Osteoblast (primary cell): Measurements from ENCODE around the gene ZNF24. TPM values are rescaled to one million over a fixed set of nuclear protein-coding genes. Genes with fewer than 3 reads are reported as not detected.
A peak's percentile ranks its signal among the peaks of the same experiment; 100 is the strongest.

Source experiments
- DNase-seq: peaks from one replicate; pipeline ENCODE4 v3.0.0; 2011; ENCODE audit warnings: low spot score, mixed read lengths; ENCODE audit not compliant: insufficient read length; ENCODE audit errors: missing footprints
- H2AFZ ChIP-seq: 2 replicates; pipeline ENCODE4 v1.6.0; 2011; ENCODE audit warnings: mild to moderate bottlenecking, low read length
- H3K27ac ChIP-seq: 2 replicates; pipeline ENCODE4 v1.5.1; 2011; ENCODE audit warnings: mild to moderate bottlenecking, low read depth, low read length, moderate library complexity
- H3K27me3 ChIP-seq: 2 replicates; pipeline ENCODE4 v1.6.0; 2012; ENCODE audit warnings: mild to moderate bottlenecking, control low read depth, inconsistent platforms, low read length, moderate library complexity; ENCODE audit not compliant: insufficient read depth
- H3K36me3 ChIP-seq: 2 replicates; pipeline ENCODE4 v1.5.1; 2011; ENCODE audit warnings: mild to moderate bottlenecking, low read length, control low read depth, moderate library complexity; ENCODE audit not compliant: insufficient read depth
- H3K4me1 ChIP-seq: 2 replicates; pipeline ENCODE4 v1.5.1; 2011; ENCODE audit warnings: mild to moderate bottlenecking, low read length, control low read depth, moderate library complexity; ENCODE audit not compliant: insufficient read depth
- H3K4me2 ChIP-seq: 2 replicates; pipeline ENCODE4 v1.6.0; 2011; ENCODE audit warnings: mild to moderate bottlenecking, low read length; ENCODE audit not compliant: insufficient read depth
- H3K4me3 ChIP-seq: fragments of 200-600 bp; sonication (generic); 3 replicates; pipeline ENCODE4 v1.5.1; 2012; ENCODE audit warnings: mild to moderate bottlenecking, low read length, inconsistent platforms; ENCODE audit not compliant: insufficient read depth
- H3K79me2 ChIP-seq: 2 replicates; pipeline ENCODE4 v1.6.0; 2012; ENCODE audit warnings: mild to moderate bottlenecking, low read length, control low read depth, inconsistent platforms; ENCODE audit not compliant: insufficient read depth
- H3K9me3 ChIP-seq: 2 replicates; pipeline ENCODE4 v1.5.1; 2011; ENCODE audit warnings: low read depth, low read length, control low read depth
- H4K20me1 ChIP-seq: 2 replicates; pipeline ENCODE4 v1.6.0; 2012; ENCODE audit warnings: mild to moderate bottlenecking, low read length, control low read depth; ENCODE audit not compliant: insufficient read depth
- total RNA-seq: library from RNA; depleted of rRNA; stranded (reverse); fragments of >200 nt; gene quantifications from 2 replicates; pipeline ENCODE4 v1.2.3, GENCODE V29; 2012
- TF ChIP-seq, protein P1 (sequence below): IDR thresholded peaks from 2 replicates; pipeline ENCODE4 v1.5.1; 2011; ENCODE audit warnings: mild to moderate bottlenecking, low read depth, low read length, moderate library complexity; ENCODE audit errors: extremely low read depth

The ZNF24 gene
- total RNA-seq, 1 donor: 29.7 TPM

DNA sequence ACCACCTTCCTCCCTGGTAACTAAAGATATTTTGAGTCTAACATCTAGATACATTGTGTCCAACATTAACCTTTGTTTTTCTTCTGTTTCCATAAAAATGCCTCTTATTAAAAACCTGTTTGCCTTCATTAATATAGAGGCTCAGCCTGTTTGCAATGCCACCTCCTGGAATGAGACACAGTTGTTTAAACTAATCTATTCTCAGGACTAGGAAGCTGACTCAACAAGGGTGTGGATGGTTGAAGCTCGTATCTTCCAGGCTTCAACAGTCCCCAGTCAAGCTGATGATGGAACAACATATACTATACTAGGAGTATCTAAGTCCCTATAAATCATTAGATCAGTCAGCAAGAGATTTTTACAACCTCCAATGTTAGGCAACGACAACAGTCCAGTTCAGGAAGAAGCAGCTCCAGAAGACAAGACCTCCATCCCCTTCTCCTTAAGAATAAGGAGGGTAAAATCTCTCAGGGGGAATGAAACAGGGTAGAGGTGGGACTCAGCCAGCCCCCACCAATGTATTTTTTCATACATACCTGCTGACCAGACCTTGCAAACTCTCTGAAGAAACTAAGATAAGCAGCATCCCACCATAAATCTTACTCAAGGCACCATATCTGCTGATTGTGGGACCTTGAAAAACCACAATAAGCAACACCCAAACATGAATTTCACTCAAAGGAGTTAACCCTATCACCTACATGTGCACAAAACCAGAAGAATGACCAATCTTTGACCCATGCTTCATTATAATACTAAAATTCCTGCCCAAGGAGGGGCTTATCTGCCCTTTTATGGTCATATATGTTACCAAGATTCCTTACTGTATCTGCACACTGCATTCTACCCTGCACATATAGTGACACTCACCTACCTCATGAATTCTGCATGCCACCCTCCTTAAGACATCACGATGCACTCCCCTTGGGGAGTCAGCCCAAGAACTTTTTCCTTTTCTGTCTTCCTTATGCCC lies 21.4 kb downstream of the ZNF24 start:
- no peaks in the 10 kb centered on the region for H3K79me2 ChIP-seq
- H3K4me2 ChIP-seq: no peak overlapping the region
- no peaks in the 10 kb centered on the region for H3K27me3 ChIP-seq
- no peak overlapping the region for H2AFZ ChIP-seq
- no peaks in the 10 kb centered on the region for H3K36me3 ChIP-seq
- no peaks in the 10 kb centered on the region for H3K9me3 ChIP-seq
- TF ChIP-seq, protein P1, sequence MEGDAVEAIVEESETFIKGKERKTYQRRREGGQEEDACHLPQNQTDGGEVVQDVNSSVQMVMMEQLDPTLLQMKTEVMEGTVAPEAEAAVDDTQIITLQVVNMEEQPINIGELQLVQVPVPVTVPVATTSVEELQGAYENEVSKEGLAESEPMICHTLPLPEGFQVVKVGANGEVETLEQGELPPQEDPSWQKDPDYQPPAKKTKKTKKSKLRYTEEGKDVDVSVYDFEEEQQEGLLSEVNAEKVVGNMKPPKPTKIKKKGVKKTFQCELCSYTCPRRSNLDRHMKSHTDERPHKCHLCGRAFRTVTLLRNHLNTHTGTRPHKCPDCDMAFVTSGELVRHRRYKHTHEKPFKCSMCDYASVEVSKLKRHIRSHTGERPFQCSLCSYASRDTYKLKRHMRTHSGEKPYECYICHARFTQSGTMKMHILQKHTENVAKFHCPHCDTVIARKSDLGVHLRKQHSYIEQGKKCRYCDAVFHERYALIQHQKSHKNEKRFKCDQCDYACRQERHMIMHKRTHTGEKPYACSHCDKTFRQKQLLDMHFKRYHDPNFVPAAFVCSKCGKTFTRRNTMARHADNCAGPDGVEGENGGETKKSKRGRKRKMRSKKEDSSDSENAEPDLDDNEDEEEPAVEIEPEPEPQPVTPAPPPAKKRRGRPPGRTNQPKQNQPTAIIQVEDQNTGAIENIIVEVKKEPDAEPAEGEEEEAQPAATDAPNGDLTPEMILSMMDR: no peak
- H3K27ac ChIP-seq: no peak overlapping the region
- H3K4me1 ChIP-seq: no peaks in the 10 kb centered on the region
- no peaks in the 10 kb centered on the region for H4K20me1 ChIP-seq
- peak; percentile 57 for DNase-seq
- no peak overlapping the region for H3K4me3 ChIP-seq

DNA sequence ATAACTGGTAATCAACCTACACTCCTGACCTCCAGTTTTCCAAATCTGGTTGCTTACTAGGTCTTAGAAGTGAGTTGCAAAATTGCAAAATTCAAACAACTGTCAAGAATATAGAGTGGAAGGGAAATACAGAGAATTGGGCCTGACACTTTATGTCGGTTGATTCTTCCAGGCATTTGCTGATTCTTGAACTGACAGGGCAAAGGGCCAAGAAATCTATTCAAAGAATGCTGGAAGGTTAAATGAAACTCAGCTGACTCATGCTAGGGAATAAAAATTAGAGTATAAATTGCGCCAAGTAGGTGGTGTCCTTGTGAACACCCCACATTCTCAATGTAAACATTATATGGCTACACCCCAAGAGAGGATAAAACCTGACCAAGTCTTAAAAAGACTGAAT lies 32.7 kb downstream of the ZNF24 start:
- Histone ChIP-seq H2AFZ (no peak overlapping the region), H3K9me3 (peaks cover 35% of the 10 kb centered on the region), H4K20me1 (no peaks in the 10 kb centered on the region), H3K79me2 (no peaks in the 10 kb centered on the region), H3K4me2 (no peak overlapping the region), H3K27ac (no peak overlapping the region), H3K4me1 (no peaks in the 10 kb centered on the region), H3K36me3 (peaks cover 16% of the 10 kb centered on the region), H3K4me3 (no peak overlapping the region), H3K27me3 (no peaks in the 10 kb centered on the region)
- no peak for DNase-seq
- TF ChIP-seq, protein P1: no peak

DNA sequence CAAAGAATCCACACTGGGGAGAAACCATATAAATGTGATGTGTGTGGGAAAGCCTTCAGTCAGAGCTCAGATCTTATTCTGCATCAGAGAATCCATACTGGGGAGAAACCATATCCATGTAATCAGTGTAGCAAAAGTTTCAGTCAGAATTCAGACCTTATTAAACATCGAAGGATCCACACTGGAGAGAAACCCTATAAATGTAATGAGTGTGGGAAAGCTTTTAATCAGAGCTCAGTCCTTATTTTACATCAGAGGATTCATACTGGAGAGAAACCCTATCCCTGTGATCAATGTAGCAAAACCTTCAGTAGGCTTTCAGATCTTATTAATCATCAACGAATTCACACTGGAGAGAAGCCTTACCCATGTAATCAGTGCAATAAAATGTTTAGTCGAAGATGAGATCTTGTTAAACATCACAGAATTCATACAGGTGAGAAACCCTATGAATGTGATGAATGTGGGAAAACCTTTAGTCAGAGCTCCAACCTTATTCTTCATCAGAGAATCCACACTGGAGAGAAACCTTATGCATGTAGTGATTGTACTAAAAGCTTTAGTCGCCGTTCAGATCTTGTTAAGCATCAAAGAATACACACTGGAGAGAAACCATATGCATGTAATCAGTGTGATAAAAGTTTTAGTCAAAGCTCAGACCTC lies 37.5 kb downstream of the ZNF24 start:
- Histone ChIP-seq H3K4me1 (no peaks in the 10 kb centered on the region), H3K4me2 (no peak overlapping the region), H3K36me3 (peaks cover 46% of the 10 kb centered on the region), H3K79me2 (peaks cover 24% of the 10 kb centered on the region), H3K4me3 (no peak overlapping the region), H3K27ac (no peak overlapping the region), H3K27me3 (no peaks in the 10 kb centered on the region), H3K9me3 (peaks cover 56% of the 10 kb centered on the region), H2AFZ (no peak overlapping the region), H4K20me1 (no peaks in the 10 kb centered on the region)
- TF ChIP-seq, protein P1: no peak
- no peak for DNase-seq

DNA sequence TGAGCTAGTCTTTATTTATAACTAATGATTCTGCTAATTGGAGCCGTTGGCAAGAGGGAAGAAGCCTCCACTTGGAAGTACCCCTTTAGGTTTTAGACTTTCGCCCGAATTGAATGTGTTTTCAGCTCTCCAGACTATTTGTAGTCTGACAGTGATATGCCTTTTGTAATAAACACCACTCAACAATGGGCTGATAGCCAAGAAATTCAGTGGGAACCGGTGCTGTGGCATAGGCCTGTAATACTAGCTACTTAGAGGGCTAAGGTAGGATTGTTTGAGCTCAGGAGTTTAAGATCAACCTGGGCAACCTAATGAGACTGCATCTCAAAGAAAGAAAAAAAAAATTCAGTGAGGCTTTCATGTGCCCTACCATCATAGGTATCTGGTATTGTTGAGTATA lies 40.6 kb downstream of the ZNF24 start:
- peaks cover 41% of the 10 kb centered on the region for H3K9me3 ChIP-seq
- no peaks in the 10 kb centered on the region for H3K27me3 ChIP-seq
- peaks cover 63% of the 10 kb centered on the region for H3K36me3 ChIP-seq
- no peak overlapping the region for H3K27ac ChIP-seq
- H4K20me1 ChIP-seq: no peaks in the 10 kb centered on the region
- TF ChIP-seq, protein P1: no peak
- H3K4me1 ChIP-seq: no peaks in the 10 kb centered on the region
- no peak overlapping the region for H3K4me2 ChIP-seq
- H3K4me3 ChIP-seq: no peak overlapping the region
- no peak overlapping the region for H2AFZ ChIP-seq
- peaks cover 55% of the 10 kb centered on the region for H3K79me2 ChIP-seq
- no peak for DNase-seq
